Breast epithelium (tissue), 3 donors: Measurements from ENCODE around the gene ATAT1.

Experiments
- CTCF ChIP-seq, 3 donors: fragments of 450-650 bp; IDR thresholded peaks; one replicate each; pipeline ENCODE4 v1.5.1; 2016 to 2017; ENCODE audit warnings: antibody characterized with exemption in 3 of 3, mild to moderate bottlenecking in 3 of 3, moderate library complexity in 3 of 3
- POLR2A ChIP-seq: fragments of 450-650 bp; IDR thresholded peaks from one replicate; pipeline ENCODE4 v1.6.1; 2016; ENCODE audit warnings: antibody characterized with exemption, mild to moderate bottlenecking, moderate library complexity
- POLR2AphosphoS5 ChIP-seq, 3 donors: sonication (generic); formaldehyde crosslinking; IDR thresholded peaks; one replicate each; pipeline ENCODE4 v1.6.1; 2017; ENCODE audit warnings: antibody characterized with exemption in 3 of 3

DNA sequence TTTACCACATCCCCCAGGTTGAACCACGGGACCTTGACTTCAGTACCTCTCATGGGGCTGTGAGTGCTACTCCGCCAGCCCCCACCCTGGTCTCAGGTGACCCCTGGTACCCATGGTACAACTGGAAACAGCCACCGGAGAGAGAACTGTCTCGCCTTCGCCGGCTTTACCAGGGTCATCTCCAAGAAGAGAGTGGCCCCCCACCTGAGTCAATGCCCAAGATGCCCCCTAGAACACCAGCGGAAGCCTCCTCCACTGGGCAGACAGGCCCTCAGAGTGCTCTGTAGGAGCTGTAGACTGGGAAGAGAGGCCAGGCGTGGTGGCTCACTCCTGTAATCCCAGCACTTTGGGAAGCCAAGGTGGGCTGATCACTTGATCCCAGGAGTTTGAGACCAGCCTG is 1.2 kb upstream of the ATAT1 start:
- TF ChIP-seq CTCF (IDR thresholded peaks at IDR 0.05): no peak
- no peak for TF ChIP-seq POLR2A
- no peak for TF ChIP-seq POLR2AphosphoS5 (IDR thresholded peaks at IDR 0.05)
